Astrocyte of the cerebellum (primary cell): ENCODE measurements around the gene MLF2.

Experiments used
- DNase-seq: peaks from one replicate; pipeline ENCODE4 v3.0.0-alpha.2; 2011; ENCODE audit warnings: low read depth
- H3K4me3 ChIP-seq: 2 replicates; pipeline ENCODE4 v1.5.1; 2011; ENCODE audit warnings: mild to moderate bottlenecking, low read depth, low read length, moderate library complexity
- in situ Hi-C: cut with HindIII; loops from 2 replicates; pipeline ENCODE4 v1.10.0; 2017; ENCODE audit warnings: low sequenced_read_pairs
- TF ChIP-seq, protein P1 (sequence below): IDR thresholded peaks from 2 replicates; pipeline ENCODE4 v1.5.1; 2012; ENCODE audit warnings: low read length, low read depth, moderate library complexity, mild to moderate bottlenecking; ENCODE audit errors: missing control alignments

The MLF2 gene

DNA sequence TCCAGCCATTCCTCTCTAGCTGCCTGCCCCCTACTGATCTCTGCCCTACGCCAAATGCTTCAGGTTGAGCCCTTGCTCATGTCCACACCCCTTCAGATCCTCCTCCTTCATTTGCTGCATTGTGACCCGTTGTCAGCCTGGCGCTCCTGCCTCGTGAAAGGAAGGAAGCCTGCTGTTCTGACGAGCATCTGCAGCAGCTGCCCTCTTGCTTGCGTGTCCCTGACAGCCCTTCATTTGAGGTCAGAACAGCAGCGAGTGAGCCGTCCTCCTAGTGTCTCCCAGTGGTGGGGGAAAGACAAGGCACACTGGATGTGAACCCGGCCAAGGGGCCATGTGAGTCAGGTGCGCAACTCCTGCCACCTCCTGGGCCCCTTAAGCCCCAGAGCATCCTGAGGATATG, 49.3 kb downstream of the MLF2 start:
- in situ Hi-C loops = no loop called here
- no peak overlapping the region for H3K4me3 ChIP-seq
- TF ChIP-seq, protein P1, sequence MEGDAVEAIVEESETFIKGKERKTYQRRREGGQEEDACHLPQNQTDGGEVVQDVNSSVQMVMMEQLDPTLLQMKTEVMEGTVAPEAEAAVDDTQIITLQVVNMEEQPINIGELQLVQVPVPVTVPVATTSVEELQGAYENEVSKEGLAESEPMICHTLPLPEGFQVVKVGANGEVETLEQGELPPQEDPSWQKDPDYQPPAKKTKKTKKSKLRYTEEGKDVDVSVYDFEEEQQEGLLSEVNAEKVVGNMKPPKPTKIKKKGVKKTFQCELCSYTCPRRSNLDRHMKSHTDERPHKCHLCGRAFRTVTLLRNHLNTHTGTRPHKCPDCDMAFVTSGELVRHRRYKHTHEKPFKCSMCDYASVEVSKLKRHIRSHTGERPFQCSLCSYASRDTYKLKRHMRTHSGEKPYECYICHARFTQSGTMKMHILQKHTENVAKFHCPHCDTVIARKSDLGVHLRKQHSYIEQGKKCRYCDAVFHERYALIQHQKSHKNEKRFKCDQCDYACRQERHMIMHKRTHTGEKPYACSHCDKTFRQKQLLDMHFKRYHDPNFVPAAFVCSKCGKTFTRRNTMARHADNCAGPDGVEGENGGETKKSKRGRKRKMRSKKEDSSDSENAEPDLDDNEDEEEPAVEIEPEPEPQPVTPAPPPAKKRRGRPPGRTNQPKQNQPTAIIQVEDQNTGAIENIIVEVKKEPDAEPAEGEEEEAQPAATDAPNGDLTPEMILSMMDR = no peak
- no peak for DNase-seq

DNA sequence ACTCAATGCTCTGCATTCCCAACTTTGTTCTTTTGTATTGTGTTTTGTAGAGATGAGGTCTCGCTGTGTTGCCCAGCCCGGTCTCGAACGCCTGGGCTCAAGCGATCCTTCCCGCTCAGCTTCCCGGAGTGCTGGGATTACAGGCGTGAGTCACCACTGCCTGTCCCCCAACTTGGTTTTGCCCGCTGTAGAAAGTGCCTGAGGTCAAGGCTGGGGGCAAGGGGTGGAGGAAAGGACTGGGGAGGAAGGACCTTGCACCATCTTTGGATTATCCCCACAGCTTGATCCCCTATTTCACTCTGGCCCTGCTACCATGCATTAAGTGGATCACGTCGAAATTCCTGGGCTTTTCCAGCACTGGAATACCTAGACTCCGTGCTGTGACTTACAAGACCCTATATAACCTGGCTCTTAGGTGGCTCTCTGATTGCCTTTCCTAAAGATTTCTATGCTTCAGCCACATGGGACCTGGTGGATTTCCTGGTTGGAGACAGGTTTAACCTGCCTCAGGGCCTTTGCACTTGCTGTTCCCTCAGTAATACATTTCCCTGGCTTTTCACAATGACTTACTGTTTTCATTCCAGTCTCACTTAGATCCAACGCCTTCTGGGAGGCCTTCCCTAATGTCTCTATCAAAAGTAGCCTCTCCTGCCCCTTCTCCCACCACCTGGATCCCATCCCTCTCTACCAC, 51.7 kb downstream of the MLF2 start:
- H3K4me3 ChIP-seq = peak overlapping the region; percentile 58
- DNase-seq = no peak
- in situ Hi-C loops = no loop called here
- TF ChIP-seq, protein P1 = no peak

DNA sequence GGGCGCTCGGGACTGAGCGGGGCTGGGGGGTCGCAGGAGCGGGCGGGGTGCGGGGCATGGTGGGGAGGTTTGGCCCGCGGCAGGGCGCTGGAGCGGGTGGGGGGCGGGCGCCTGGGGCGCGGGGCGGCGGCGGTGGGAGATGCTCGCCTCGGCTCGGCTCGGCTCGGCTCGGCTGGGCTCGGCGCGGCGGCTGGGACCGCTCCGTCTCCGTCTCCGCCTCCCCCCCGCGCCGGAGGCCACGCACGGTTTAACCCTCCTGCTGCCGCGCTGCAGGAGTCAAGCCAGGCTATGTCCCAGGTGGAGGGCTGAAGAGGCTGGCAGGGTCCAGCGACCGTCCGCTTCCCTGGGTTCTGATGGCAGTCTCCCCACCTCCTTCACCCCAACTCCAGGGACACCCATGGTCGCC, 52.3 kb downstream of the MLF2 start, which contains the start of gene PIANP:
PIANP (minus strand) TSS at position 170 of the 406 bp plus-strand sequence. CDS start 2,754 bp downstream, outside the sequence.
- in situ Hi-C loops = no loop called here
- no peak for DNase-seq
- H3K4me3 ChIP-seq = peak within 1 kb of the TSS; percentile 58
- TF ChIP-seq, protein P1 = no peak

DNA sequence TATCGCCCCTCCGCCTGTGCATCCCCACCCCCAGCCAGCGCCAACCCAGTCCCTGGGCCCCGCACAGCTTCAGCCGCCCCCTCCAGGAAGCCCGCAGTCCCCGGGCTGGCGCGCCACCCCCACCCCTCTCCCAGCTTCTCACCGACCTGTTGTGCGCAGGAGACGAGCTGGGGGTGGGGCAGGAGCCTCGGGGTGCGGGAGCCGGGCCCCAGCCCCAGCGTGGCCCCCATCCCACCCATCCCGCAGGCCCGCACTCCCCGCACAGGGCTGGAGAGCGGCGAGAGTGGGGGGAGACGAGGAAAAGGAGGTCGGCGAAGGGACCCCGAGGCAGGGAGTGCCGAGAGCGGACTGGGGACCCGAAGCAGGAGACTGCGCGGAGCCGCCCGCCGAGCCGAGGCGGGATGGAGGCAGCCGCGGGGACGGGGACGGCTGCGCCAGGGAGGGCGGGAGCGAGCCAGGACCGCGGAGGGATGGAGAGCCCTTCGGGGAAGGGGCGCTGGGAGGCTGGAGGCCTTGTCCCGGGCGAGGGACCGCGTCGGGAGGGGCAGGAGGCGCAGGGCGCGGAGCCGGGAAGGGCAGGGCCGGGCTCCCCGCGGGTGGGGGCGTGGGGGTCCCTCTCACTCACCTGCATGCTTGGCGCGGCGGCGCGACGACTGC, 52.8 kb downstream of the MLF2 start:
- in situ Hi-C loops = no loop called here
- TF ChIP-seq, protein P1 = no peak
- DNase-seq = no peak
- peak overlapping the region; percentile 58 for H3K4me3 ChIP-seq

DNA sequence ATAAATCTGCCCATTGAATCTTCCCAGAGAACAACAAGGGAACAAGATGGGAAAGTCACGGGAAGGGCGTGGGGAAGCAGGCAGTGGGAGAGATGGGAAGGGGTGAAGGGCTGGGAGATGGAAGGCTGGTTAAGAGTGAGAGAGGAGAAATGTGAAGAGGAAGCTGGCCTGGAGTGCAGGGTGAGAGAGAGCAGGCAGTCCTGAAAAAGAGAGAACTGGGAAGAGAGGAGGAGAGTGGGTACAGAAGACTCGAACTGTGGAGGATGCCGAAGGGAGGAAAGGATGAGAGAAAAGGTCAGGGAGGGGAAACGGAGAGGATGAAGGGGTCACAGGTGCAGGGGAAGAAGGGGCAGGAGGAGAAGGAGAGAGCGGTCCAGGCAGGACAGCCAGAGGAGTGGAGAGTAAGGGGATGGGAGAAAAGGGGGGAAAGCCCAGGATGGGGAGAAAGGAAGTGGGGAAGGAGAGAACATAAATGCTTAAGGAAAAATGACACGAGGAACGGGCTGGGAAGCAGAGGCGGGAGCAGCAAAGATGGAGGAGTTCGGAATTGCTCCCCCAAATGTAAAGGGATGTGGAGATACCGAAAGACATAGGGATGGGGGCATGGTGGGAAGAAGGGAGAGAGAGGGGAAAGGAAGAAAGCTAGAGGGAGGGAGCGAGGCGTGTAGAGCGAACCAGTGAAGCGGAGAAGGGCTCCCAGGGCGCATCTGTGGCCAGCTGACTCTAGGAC, 53.5 kb downstream of the MLF2 start:
- DNase-seq = no peak
- peak overlapping the region; percentile 58 for H3K4me3 ChIP-seq
- TF ChIP-seq, protein P1 = no peak
- in situ Hi-C loops = no loop called here

DNA sequence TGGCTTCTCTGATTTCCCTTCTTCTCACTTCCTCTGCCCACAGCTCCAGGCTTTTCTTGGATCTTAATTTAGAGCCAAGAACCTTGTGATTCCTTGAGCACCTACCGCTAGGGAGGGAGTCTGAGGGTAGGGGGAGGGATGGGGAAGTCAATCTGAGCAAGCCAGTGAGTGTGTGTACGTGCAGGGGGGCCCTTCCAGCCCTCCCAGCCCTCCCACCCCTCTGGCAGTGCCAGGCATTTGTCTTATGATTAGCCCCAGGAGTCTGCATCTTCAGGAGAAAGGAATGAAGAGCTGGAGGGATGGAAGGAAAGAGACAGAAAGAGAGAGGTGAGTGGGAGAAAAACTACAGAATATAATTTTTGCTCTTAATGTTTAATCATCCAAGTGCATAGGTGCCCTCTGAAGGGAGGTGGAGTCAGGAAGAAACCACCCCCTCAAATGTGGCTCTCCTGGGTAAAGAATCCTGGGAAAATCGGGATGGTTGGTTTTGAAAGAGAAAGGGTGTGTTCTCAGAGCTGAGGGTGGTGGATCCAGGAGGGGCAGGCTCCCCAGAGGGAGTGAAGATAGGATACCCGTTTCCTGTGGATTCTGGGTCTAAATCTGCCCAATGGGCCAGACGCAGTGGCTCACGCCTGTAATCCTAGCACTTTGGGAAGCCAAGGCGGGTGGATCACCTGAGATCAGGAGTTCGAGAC, 54.4 kb downstream of the MLF2 start:
- in situ Hi-C loops = no loop called here
- no peak overlapping the region for H3K4me3 ChIP-seq
- TF ChIP-seq, protein P1 = no peak
- no peak for DNase-seq
